SU-DHL-6 (cell line): Measurements from ENCODE around the gene BABAM1.

Source experiments
- EZH2phosphoT487 ChIP-seq: fragments of 200-600 bp; sonication (generic), shearing (Covaris generic); conservative IDR thresholded peaks from 2 replicates; pipeline ENCODE4 v1.6.1; 2018; ENCODE audit warnings: mild to moderate bottlenecking, antibody characterized with exemption, low read length, moderate library complexity, mixed read lengths
- TF ChIP-seq, protein P1 (sequence below): fragments of 200-600 bp; sonication (generic); IDR thresholded peaks from one replicate; pipeline ENCODE4 v1.5.1; 2017; ENCODE audit warnings: antibody characterized with exemption, mild to moderate bottlenecking, low read length, moderate library complexity; ENCODE audit not compliant: insufficient read depth, poor library complexity, severe bottlenecking

DNA sequence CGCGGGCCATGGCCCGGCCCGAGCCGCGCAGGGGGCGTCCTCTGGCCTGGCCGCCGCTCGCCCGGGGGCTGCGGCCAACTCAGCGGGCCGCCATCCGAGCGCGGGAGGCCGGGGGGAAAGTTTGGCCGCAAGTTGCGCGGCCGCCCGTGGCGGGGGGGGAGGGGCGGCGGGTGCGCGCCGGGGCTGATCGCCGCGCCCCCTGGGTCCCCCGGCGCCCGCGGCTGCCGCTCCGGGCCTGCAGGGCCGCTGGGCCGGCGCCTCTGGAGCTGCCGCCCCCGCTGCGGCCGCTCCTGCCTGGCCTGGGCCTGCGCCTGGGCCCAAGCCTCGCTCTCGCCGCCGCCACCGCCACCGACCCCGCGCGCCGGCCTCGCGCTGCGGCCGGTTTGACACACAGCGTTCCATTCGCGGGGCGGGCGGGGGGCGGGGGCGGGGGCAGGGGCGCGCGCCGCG is 21.7 kb upstream of the BABAM1 start, which contains the start of gene NR2F6:
- TF ChIP-seq, protein P1, sequence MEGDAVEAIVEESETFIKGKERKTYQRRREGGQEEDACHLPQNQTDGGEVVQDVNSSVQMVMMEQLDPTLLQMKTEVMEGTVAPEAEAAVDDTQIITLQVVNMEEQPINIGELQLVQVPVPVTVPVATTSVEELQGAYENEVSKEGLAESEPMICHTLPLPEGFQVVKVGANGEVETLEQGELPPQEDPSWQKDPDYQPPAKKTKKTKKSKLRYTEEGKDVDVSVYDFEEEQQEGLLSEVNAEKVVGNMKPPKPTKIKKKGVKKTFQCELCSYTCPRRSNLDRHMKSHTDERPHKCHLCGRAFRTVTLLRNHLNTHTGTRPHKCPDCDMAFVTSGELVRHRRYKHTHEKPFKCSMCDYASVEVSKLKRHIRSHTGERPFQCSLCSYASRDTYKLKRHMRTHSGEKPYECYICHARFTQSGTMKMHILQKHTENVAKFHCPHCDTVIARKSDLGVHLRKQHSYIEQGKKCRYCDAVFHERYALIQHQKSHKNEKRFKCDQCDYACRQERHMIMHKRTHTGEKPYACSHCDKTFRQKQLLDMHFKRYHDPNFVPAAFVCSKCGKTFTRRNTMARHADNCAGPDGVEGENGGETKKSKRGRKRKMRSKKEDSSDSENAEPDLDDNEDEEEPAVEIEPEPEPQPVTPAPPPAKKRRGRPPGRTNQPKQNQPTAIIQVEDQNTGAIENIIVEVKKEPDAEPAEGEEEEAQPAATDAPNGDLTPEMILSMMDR, result no peak
- TF ChIP-seq EZH2phosphoT487, result no peak
